DMS 273 treated with DMSO at 0.1 percent for 48 hours (cell line): ENCODE data around the gene CHI3L1.

ENCODE experiments used
- DNase-seq: peaks from one replicate; lab custom pipeline; 2025; lab: John Stamatoyannopoulos, UW

CHI3L1 gene

DNA sequence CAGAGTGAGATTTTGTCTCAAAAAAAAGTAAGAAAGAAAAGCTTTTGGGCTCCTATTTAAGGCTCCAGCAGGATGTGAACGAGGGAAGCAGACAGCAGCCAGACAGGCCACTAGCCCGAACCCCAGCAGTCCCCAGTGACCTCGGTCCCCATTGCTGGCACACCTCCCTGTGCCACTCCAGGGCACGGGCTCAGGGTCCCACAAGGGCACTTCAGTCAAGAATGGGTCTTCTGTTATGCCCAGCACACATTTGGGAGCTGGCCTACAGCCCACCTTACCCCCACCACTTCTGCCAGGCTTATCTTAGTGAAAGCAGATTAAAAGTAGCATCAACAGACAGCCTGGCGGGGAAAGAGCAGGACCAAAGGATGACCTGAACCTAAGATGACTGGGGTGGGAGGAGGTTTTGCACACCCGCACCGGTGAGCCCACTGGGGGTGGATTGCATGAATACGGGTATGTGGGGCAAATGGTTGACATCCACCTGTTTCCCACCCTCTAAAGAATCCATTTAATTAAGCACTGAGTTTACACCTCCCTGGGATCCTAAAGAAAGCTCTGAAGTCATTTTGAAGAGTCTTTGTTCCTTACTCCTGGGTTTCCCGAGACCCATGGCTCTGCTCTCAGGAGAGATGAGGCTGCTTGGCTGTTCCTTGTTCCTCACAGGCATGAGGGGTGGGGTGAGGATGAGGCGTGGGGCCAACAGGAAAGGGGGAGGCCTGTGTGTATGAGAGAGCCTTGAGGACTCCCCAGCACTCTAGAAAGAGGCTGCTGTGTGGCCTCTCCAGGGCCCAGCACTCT, 4.7 kb downstream of the CHI3L1 start:
- DNase-seq: no peak

DNA sequence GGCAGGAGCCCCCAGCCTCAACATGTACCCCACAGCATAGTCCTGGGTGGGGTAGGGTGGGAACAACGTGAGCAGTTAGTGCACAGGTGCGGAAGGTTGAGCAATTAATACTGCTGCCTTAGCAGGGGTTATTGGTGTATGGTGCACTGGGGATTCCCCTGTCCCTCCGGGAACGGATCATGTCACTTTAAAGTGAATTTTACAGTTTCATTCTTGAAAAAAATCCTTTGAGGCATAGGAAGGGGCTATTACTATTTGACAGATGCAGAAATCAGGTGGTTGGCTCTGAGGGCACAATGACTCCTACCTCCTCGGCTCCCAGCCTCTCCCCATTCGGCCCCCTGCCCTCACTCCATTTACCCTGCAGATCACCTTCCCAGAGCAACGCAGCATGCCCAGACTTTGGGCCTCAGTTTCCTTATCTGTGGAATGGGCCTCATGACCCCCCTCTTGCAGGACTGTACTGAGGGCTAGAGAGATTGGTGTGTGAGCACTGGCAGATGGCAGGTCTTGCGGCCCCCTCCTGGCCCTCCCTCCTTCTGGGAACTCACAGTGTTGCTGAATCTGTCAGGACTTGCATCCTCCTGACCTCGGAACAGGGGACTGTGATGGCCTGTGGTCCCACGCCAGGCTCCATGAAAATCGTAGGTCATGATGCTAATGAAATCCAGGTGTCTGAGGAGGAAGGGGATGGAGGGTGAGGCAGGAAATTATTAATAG, 5.7 kb downstream of the CHI3L1 start:
- DNase-seq: no peak

DNA sequence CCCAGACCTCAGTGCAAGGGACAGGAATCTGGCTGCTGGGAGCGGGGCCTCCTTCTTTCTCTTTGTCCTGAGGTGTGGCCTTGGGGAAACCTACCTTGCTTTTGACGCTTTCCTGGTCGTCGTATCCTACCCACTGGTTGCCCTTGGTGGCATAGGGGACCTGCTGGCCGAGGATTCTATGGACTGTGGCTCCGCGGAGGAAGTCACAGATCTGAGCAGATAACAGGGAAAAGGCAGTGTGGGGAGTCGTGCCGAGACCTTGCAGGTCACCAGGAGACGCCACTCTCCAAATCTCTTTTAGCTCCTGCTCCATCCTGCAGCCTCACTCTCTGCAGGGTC, 6.9 kb downstream of the CHI3L1 start:
- no peak for DNase-seq

DNA sequence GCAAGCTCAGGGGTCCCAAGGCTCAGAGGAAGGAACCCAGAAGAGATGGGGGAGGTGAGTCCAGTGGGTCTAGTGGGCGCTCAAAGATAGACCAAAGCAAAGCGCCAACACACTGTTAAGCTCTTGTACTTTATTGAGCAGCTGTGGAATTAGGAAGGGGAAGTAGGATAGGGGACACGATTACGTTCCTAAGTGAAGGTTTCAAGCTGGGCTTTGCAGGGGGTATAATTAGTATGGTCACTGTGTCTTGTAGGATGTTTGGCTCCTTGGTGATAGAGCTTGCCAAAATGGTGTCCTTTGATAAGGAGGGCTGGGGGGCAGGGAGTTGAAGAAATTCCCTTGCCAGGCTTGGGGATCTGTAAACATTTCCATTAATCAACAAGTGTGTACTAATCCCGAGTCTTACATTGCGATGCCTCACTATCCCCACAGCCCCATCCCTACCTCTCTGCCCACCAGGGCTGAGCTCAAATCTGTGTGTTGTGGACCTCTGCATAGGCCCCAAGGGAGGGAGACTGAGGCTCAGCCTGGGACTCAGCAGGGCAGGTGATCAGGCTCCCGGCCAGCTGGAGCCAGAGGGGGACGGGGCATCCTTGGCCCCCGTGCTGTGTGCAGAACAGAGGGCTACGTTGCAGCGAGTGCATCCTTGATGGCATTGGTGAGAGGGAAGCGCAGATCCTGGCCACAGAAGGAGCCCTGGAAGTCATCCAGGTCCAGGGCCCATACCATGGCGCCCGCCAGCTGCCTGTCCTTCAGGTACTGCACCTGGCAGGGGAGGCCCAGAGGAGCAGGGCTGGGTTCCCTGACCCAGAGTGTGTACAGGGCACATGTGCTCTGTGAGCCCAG, 7.5 kb downstream of the CHI3L1 start:
- no peak for DNase-seq

DNA sequence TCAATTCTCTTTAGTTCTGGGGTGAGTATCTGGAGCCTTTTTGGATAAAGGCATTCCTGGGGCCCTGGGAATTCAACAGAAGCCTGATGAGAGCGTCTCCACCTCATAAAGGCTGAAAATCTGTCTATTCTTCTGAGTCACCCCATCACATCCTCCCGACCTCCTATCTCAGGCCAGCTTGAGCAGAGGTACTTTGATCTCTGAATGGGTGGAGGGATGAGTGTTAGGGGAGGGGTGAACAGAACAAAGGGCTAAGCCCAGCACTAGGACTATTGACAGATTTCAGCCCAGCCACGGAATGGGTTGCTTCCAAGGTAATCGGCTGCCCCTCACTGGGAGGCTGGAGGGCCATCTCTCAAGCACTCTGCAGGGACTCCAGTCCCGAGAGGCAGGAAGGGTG, 8.4 kb downstream of the CHI3L1 start:
- no peak for DNase-seq

DNA sequence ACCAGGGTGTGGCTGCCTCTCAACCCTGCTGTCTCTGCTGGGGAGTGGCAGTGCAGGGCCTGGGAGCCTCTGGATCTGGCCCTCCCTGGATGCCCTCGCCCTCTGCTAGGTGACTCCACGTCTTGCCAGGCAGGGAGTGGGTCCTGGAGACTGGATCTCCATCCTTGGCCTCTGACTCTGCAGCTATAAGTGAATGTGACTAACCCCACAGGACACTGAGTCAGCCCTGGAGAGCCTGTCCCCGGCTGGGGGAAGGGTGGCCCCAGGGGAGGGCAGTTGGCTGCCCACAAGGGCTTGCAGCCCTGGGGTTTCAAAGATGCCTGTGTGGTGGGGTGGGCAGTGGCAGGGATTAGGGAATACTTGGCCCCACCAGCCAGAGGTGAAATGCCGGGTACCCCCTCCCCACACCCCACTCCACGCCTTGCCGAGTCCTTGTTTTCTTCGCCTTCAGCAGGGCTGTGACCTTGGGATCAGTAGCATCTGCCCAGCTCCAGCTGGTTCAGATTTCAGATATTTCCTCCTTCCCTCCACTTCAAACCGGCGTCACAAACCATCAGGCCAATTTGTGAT, 8.9 kb downstream of the CHI3L1 start:
- no peak for DNase-seq

DNA sequence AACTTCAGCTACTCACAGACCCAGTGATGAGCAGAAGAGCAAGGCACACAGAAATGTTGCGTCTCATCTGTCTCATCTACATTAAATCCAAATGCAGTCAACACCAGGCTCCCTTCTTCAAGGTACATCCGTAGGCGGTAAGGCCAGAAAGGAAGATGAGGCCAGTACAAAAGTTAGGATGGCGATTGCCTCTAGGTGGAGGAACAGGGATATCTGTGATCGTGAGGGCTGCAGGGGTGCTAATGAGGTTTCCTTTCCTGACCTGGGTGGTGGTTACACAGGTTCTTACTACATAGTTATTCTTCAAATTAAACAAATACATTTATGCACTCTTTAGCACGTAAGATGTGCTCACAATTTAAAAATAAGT, 9.5 kb downstream of the CHI3L1 start:
- DNase-seq: no peak

DNA sequence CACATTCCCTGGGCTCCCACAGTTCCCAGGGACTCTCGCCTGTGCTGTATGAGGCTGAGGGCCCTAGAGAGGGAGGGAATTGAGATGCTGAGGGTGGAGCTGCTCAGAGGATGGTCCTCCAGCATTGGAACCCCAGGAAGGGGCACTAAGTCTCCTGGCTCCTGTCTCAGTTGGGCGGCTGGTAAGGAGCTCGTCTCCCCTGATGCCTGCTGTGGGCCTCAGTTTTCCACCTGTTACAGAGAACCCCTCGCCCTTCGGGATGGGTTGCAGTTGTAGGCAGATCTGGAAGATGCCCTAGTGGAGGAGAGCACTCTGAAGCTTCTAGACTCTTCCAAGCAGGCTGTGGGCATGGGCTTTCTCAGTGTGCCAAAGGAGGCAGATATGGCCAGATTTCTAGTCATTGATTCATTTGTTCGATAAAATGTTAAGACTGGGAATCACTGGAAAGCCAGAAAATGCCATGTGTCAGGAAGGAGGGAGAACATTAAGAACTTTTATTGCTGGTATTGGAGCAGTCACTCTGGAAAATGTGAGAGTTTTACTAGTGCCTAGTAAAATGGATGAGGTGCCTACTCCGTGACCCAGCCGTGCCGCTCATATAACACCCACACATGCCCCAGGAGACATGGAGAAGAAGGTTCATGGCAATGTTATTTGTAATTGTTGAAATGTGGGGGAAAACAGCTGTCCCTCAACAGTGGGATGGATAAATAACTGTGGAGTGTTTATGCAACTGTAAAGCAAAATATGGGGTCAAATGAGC, 10.1 kb downstream of the CHI3L1 start:
- DNase-seq: no peak

DNA sequence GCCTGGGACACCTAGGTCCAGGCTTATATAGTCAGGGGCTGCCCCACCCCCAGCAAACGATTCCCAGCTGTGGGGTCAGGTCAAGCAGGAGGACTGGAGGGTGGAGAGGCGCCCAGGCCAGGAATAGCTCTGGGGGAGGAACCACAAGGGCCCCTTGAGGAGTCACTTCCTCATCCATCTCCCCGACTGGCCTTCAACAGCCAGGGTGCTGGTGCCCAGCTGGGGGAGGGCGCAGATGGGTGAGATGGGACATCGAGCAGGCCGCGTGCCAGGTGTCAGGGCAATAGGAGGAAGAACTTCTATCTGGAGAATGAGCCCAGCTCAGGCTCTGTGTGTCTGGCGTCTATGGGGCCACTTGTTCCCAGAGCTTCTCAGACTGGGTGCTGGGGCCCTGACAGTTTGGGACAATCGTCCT, 10.7 kb downstream of the CHI3L1 start:
- DNase-seq: no peak

DNA sequence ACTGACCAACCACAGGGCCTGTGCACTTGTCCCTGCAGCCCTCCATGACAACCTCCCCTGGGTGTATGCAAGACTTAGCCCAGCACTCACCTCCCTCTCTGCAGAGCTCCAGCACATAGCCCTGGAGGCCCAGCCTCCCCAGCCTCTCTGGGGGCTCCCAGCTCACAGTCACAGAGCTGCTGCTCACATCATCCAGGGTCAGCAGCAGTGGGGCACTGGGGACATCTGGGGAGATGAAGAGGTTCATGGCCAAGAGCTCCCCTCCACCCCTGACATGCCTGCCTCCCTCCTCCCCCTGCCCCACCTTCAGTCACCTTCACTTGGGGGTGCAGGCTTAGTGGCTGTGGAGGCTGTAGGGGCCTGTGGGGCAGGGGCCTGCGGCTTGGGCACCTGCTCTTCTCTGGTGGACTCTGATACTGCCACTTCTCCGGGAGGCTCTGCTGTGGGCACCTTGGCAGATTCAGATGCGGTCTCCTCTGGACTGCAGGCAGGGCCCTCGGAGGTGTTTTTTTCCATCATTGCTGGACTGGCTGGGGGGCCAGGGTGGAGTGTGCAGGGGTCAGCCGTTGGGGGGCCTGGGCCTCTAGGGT, 11.2 kb downstream of the CHI3L1 start, which contains the start of gene MYBPH:
TSS of gene MYBPH (minus strand) at position 590 of the 590 bp plus-strand sequence. CDS start at position 519, 71 bp downstream.
- no peak for DNase-seq

DNA sequence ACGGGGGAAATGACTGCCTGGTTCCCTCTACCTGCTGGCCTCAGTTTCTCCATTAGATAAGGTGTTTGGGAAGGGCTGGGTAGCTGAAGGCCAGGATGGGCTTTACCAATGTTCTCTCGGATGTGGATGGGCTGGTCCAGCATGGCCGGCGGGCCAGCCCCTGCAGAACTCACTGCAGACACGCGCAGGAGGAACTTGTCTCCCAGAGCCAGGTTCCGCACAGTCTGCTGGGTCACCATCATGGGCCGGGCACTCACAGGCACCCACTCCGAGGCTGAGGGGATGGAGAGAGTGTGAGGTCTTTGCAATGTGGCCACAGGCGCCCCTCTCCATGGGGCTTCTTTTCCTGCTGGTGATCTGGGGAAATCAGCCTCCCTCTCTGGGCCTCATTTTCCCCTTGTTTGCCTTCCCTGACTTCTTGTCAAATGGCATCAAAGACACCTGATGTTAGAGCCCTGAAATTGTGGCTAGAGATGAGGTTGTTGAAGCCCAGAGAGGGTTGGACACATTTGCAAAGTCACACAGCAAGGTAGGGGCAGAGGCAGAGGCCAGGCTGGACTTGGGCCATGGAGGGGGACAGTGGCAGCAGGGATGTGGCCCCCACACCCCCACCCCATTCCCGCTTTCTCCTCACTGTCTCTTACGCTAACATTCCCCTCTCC, 12.0 kb downstream of the CHI3L1 start:
- DNase-seq: no peak

DNA sequence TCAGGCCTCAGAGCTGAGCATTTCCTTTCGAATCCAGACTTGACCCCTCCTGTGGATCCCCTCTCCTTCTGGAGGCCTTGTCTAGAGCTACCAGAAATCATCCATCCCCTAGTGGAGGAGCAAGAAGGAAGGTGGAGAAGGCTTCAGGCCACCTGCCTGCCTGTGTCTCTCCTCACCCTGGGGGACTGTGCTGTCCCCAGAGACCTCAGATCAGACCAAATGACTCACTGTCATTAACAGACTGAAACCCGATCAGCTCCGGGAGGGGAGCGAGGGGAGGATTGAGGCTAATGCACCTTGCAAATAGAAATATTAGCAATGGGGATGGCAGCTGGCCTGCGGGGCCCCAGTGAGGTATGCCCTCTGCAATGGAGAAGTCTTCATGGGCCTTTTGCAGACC, 12.9 kb downstream of the CHI3L1 start:
- DNase-seq: no peak

DNA sequence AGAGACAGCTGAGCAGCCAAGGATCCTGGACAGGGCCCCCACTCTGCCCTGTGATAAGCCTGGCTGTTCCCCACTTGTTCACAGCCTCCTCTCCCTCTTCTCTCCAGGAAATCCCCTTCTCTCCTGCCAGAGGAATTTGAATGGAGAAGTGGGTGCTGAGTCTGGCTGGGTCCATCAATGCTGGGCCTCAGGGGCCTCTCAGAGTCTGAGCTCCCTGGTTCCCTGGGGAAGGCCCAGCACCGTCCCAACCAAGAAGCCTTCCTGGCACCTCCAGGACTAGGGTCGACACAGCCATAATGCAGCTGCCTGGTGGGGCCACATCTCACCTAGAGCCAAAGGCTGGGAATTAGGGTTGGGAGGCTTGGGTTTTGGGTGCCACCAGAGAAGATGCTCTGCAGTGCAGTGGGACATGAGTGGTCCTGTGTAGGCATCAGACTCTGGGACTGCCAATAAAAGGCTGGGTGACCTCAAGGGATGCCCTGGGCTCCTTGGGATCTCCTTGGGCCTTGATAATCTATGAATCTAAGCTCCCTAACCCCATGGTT, 13.4 kb downstream of the CHI3L1 start:
- no peak for DNase-seq

DNA sequence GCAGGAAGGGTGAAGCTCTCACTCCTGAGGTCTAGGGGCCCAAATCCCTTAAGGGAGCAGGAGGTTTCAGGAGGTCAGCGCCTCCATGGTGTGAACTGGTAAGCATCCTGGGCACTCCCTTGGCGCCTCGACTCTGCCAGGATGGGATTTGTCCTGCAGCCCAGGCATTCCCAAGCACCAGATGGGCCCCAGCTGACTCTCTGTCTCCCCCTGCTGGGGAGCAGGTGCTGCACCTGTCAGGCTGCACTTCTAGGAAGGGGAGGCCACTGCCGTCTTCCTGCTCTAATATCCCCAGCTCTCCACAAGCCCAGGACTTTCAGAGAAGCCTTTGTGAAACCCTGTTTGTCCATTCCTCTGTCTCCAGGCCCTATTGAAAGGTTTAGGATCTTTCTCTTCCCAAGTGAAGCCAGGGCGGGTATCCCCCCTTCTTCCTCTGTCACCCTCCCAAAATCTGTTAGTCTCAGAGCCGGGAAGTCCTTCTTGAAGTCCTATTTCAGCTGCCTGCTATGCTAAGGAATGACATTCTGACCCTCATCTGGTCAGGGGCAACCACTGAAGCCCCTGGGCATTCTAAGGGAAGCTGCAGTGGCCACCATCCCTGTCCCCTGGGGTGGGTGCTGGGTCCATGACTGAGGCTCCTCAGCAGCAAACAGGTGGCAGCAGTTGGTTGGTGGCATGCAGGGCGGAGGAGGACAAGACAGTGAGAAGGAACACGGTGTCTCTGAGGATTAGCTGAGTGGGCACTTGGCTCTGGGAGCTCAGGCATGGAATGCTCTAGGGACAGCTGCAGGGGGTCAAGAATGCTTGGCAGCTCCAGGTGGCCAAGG, 14.1 kb downstream of the CHI3L1 start:
- DNase-seq: peak; percentile 69

DNA sequence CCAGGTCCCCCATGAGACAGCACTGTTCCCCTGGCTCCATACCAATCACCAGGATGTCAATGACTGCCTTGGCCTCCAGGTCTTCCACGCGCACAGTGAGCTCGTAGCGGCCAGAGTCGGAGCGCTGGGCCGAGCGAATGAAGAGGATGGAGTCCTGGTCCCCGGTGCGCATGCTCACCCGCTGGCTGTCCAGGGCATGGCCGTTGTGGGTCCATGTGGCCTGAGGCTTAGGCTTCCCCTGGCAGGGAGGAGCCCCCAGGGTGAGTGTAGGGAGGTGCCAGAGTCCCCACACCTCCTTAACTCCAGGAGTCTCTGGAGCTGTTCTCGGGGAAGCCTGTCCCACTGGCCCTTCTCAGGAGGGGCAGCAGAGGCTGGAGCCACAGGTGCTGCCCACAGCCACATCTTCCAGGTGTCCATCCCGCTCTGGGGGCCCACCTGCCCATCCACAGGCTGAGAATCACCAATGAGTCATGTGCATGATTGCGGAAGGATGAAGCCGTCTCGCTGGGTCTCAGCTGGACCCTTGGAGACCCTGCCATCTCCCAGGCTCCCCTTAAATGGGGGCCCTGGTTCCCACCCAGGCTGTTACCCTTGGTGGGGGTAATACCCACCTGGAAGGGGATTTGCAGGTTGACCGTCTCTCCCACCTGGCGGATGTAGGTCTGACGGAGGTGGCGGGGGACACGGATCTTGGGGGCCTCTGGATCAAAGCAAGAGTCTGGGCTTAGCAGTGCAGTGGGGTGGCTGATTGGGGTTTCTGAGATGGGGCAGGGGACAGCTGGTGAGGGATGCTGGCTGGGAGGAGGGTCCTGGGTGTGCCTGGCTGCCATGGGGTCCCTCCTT, 14.9 kb downstream of the CHI3L1 start:
- no peak for DNase-seq

DNA sequence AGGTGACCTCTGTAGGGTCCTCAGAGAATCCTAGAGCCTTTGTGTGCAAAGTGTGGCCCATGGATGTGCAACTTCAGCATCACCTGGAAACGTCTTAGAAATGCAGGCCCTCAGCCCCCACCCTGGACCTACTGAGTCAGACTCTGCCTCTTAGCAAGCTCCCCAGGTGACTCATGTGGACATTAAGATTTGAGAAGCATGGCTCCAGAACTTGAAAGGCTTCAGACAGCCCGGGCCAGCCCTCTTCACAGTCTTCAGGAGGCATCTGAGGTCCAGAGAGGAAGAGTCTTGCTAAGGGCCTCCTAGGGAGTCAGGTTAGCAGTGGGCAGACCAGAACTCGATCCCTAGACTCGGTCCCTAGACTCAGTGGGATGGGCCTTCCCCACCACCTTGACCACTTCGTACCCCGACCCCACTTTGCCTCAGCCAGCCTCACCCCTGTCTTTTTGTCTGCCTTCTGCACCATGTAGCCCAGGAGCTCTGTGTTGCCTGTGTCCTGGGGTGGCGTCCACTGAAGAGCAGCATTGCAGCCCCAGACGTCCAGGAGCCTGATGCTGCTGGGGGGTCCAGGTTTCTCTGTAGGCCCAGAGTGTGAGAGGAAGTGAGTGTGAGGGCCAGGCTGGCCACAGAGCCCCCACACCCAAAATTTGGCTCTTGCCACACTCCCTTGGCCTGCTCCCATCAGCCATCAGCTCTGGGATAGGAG, 15.7 kb downstream of the CHI3L1 start:
- no peak for DNase-seq

DNA sequence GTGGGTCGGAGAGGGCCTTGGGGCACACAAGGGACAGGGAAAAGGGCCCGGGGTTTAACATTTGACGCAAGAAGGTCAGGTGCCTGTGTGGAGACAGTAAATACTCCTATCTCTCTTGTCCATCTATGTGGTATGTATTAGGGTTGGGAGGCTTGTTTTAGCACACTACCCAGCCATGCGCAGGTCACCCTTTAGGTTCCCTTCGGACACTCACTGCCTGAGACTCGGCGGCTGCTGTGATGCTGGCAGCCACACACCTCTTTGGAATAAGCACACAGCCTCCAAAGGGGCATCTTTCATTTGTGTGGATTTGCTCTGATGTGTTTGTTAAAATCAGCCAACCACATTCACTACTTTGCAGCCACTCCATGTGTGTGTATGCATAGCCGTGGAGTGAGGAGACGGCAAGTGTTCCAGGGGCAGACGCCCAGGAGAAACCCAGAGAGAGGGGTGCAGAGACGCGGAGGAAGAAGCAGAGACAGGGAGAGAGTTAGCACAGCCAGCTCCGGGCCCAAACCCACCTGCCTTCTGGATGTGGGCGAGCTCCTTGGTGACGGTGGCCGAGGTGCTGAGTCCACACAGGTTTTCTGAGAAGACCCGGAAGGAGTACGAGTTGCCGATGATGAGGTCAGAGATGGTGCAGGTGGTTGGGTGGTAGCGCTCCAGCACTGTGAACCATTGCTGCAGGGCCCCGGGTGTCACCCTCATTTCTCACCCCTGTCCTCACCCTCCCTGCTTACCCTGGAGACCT, 16.6 kb downstream of the CHI3L1 start:
- DNase-seq: no peak
